Activated B cell treated with CpG ODN at 0.5 μM for 24 hours (primary cell): Measurements from ENCODE around the gene TM4SF1. TPM values are rescaled to one million over a fixed set of nuclear protein-coding genes. Genes with fewer than 3 reads are reported as not detected.

Experiments
- ATAC-seq: fragments of 200-7000 bp; cut with Tn5 transposase; one replicate; pipeline ENCODE4 v1.10.0; 2021; ENCODE audit warnings: low read depth, mild to moderate bottlenecking, moderate library complexity
- CTCF ChIA-PET: fragments of 350-600 bp; sonication (Branson Sonifier 250); formaldehyde crosslinking; loops from one replicate; lab custom pipeline; 2021; ENCODE audit warnings: antibody characterized with exemption; lab: Charles Lee
- POLR2A ChIA-PET: fragments of 350-600 bp; sonication (Branson Sonifier 250); formaldehyde crosslinking; loops from one replicate; lab custom pipeline; 2021; ENCODE audit warnings: antibody characterized with exemption; lab: Charles Lee
- DNase-seq: peaks from one replicate; pipeline ENCODE4 v3.0.0; 2022
- H3K27ac Mint-ChIP-seq: one replicate; pipeline ENCODE4 v1.8.0; 2020; ENCODE audit warnings: mixed read lengths
- H3K27me3 Mint-ChIP-seq: one replicate; pipeline ENCODE4 v1.8.0; 2021; ENCODE audit warnings: mixed read lengths
- H3K36me3 Mint-ChIP-seq: one replicate; pipeline ENCODE4 v1.8.0; 2021; ENCODE audit warnings: low read depth, mixed read lengths
- H3K4me1 Mint-ChIP-seq: one replicate; pipeline ENCODE4 v1.8.0; 2021; ENCODE audit warnings: mixed read lengths
- H3K4me3 Mint-ChIP-seq: one replicate; pipeline ENCODE4 v1.8.0; 2020; ENCODE audit warnings: mild to moderate bottlenecking, mixed read lengths
- H3K9me3 Mint-ChIP-seq: one replicate; pipeline ENCODE4 v1.8.0; 2020; ENCODE audit warnings: mixed read lengths
- CTCF ChIP-seq: fragments of 200-600 bp; IDR thresholded peaks from one replicate; pipeline ENCODE4 v1.8.0; 2022; ENCODE audit warnings: antibody characterized with exemption, mild to moderate bottlenecking
- intact Hi-C: fragments of 100-400 bp; cut with micrococcal nuclease; formaldehyde crosslinking; loops from one replicate; pipeline ENCODE4 v1.15.1; 2024
- total RNA-seq: library from RNA; stranded (reverse); gene quantifications from 2 replicates; pipeline ENCODE4 v1.2.3, GENCODE V29; 2022

Gene TM4SF1
- total RNA-seq, 1 donor from 2014 or later: not detected

- no peak for DNase-seq
- Mint-ChIP-seq H3K4me3 (no peak overlapping the region), H3K27ac (no peak overlapping the region), H3K36me3 (no peaks in the 10 kb centered on the region), H3K4me1 (no peaks in the 10 kb centered on the region), H3K27me3 (peaks cover 7% of the 10 kb centered on the region), H3K9me3 (no peaks in the 10 kb centered on the region)
- POLR2A ChIA-PET: no interaction called here
- intact Hi-C loops: no loop called here
- CTCF ChIA-PET: no interaction called here
- no peak for ATAC-seq
- no peak for TF ChIP-seq CTCF
Observed at GRCh38 chr3:149401926-149402310, 24.5 kb upstream of the TM4SF1 start.

- DNase-seq (no peak), ATAC-seq (no peak)
- H3K9me3 Mint-ChIP-seq: no peaks in the 10 kb centered on the region
- H3K4me1 Mint-ChIP-seq: no peaks in the 10 kb centered on the region
- no peaks in the 10 kb centered on the region for H3K36me3 Mint-ChIP-seq
- ChIA-PET POLR2A (no interaction called here), CTCF (no interaction called here)
- peaks cover 7% of the 10 kb centered on the region for H3K27me3 Mint-ChIP-seq
- no peak overlapping the region for H3K27ac Mint-ChIP-seq
- H3K4me3 Mint-ChIP-seq: no peak overlapping the region
- TF ChIP-seq CTCF: no peak
- intact Hi-C loops: no loop called here
Observed at GRCh38 chr3:149401212-149401925, 23.9 kb upstream of the TM4SF1 start.

GRCh38 chr3:149400645-149401044 is 23.2 kb upstream of the TM4SF1 start:
- intact Hi-C loops: no loop called here
- ATAC-seq (no peak), DNase-seq (no peak)
- Mint-ChIP-seq H3K36me3 (no peaks in the 10 kb centered on the region), H3K4me1 (no peaks in the 10 kb centered on the region), H3K9me3 (no peaks in the 10 kb centered on the region), H3K27me3 (peaks cover 7% of the 10 kb centered on the region), H3K27ac (no peak overlapping the region), H3K4me3 (no peak overlapping the region)
- ChIA-PET POLR2A (no interaction called here), CTCF (no interaction called here)
- no peak for TF ChIP-seq CTCF

GRCh38 chr3:149398296-149398695 is 20.8 kb upstream of the TM4SF1 start:
- CTCF ChIA-PET: no interaction called here
- Mint-ChIP-seq H3K4me3 (no peak overlapping the region), H3K36me3 (no peaks in the 10 kb centered on the region), H3K9me3 (no peaks in the 10 kb centered on the region), H3K27ac (no peak overlapping the region), H3K4me1 (no peaks in the 10 kb centered on the region), H3K27me3 (peaks cover 3% of the 10 kb centered on the region)
- no peak for DNase-seq
- POLR2A ChIA-PET: no interaction called here
- no peak for ATAC-seq
- no peak for TF ChIP-seq CTCF
- intact Hi-C loops: no loop called here

GRCh38 chr3:149397528-149397927 is 20.1 kb upstream of the TM4SF1 start:
- Mint-ChIP-seq H3K27ac (no peak overlapping the region), H3K4me1 (no peaks in the 10 kb centered on the region), H3K4me3 (no peak overlapping the region), H3K27me3 (no peaks in the 10 kb centered on the region), H3K36me3 (no peaks in the 10 kb centered on the region), H3K9me3 (no peaks in the 10 kb centered on the region)
- POLR2A ChIA-PET: no interaction called here
- CTCF ChIA-PET: no interaction called here
- no peak for TF ChIP-seq CTCF
- intact Hi-C loops: no loop called here
- DNase-seq: no peak
- no peak for ATAC-seq
